ENCODE results near the gene DCUN1D4.

Gene DCUN1D4

GRCh38 chr4:51842167-51842553, 793 bp upstream of the DCUN1D4 start:
- Histone ChIP-seq H3K9me3 (ENCODE audit: control insufficient read depth in 2 of 2, low read length in 2 of 2) (no peaks in the 10 kb centered on the region), H3K27me3 (ENCODE audit: control insufficient read depth in 2 of 2, insufficient read depth in 2 of 2, low read length in 2 of 2) (no peaks in the 10 kb centered on the region), H3K36me3 (ENCODE audit: control insufficient read depth in 2 of 2, insufficient read depth in 2 of 2, low read length in 2 of 2) (no peaks in the 10 kb centered on the region), H3K4me3 (ENCODE audit: low read length in 2 of 2) (peak overlapping the region; percentile 73 to 95), H3K27ac (ENCODE audit: low read depth in 2 of 2, low read length in 2 of 2) (peak overlapping the region; percentile 54 to 72), H3K9ac (ENCODE audit: low read depth in 1 of 2, low read length in 2 of 2) (peak overlapping the region; percentile 49 to 80), H3K4me1 (ENCODE audit: control insufficient read depth in 2 of 2, insufficient read depth in 2 of 2, low read length in 2 of 2) (peaks cover 4 to 5% of the 10 kb centered on the region in 2 donors)

GRCh38 chr4:51843309-51844152, 578 bp downstream of the DCUN1D4 start:
- H3K4me1 ChIP-seq (ENCODE audit: control insufficient read depth in 2 of 2, insufficient read depth in 2 of 2, low read length in 2 of 2): peaks cover 4 to 5% of the 10 kb centered on the region in 2 donors
- H3K27me3 ChIP-seq (ENCODE audit: control insufficient read depth in 2 of 2, insufficient read depth in 2 of 2, low read length in 2 of 2): no peaks in the 10 kb centered on the region
- peak overlapping the region; percentile 73 to 95 for H3K4me3 ChIP-seq (ENCODE audit: low read length in 2 of 2)
- H3K9ac ChIP-seq (ENCODE audit: low read depth in 1 of 2, low read length in 2 of 2): peak overlapping the region; percentile 70 to 82
- no peaks in the 10 kb centered on the region for H3K36me3 ChIP-seq (ENCODE audit: control insufficient read depth in 2 of 2, insufficient read depth in 2 of 2, low read length in 2 of 2)
- no peaks in the 10 kb centered on the region for H3K9me3 ChIP-seq (ENCODE audit: control insufficient read depth in 2 of 2, low read length in 2 of 2)
- peak overlapping the region; percentile 91 to 94 for H3K27ac ChIP-seq (ENCODE audit: low read depth in 2 of 2, low read length in 2 of 2)

GRCh38 chr4:51844153-51845054, 1.5 kb downstream of the DCUN1D4 start:
- Histone ChIP-seq H3K27ac (ENCODE audit: low read depth in 2 of 2, low read length in 2 of 2) (peak overlapping the region; percentile 76 to 83), H3K4me3 (ENCODE audit: low read length in 2 of 2) (peak overlapping the region; percentile 73 to 81), H3K27me3 (ENCODE audit: control insufficient read depth in 2 of 2, insufficient read depth in 2 of 2, low read length in 2 of 2) (no peaks in the 10 kb centered on the region), H3K36me3 (ENCODE audit: control insufficient read depth in 2 of 2, insufficient read depth in 2 of 2, low read length in 2 of 2) (no peaks in the 10 kb centered on the region), H3K9ac (ENCODE audit: low read depth in 1 of 2, low read length in 2 of 2) (peak overlapping the region; percentile 65 to 70), H3K4me1 (ENCODE audit: control insufficient read depth in 2 of 2, insufficient read depth in 2 of 2, low read length in 2 of 2) (peaks cover 4 to 5% of the 10 kb centered on the region in 2 donors), H3K9me3 (ENCODE audit: control insufficient read depth in 2 of 2, low read length in 2 of 2) (no peaks in the 10 kb centered on the region)

GRCh38 chr4:51845055-51845426, 2.1 kb downstream of the DCUN1D4 start:
- H3K9ac ChIP-seq (ENCODE audit: low read depth in 1 of 2, low read length in 2 of 2): peak overlapping the region; percentile 60 to 65

GRCh38 chr4:51845711-51846110, 2.8 kb downstream of the DCUN1D4 start:
- peaks cover 4 to 5% of the 10 kb centered on the region in 2 donors for H3K4me1 ChIP-seq (ENCODE audit: control insufficient read depth in 2 of 2, insufficient read depth in 2 of 2, low read length in 2 of 2)
- H3K36me3 ChIP-seq (ENCODE audit: control insufficient read depth in 2 of 2, insufficient read depth in 2 of 2, low read length in 2 of 2): no peaks in the 10 kb centered on the region
- no peak overlapping the region for H3K27ac ChIP-seq (ENCODE audit: low read depth in 2 of 2, low read length in 2 of 2)
- H3K4me3 ChIP-seq (ENCODE audit: low read length in 2 of 2): no peak overlapping the region
- H3K27me3 ChIP-seq (ENCODE audit: control insufficient read depth in 2 of 2, insufficient read depth in 2 of 2, low read length in 2 of 2): no peaks in the 10 kb centered on the region
- no peaks in the 10 kb centered on the region for H3K9me3 ChIP-seq (ENCODE audit: control insufficient read depth in 2 of 2, low read length in 2 of 2)
- no peak overlapping the region for H3K9ac ChIP-seq (ENCODE audit: low read depth in 1 of 2, low read length in 2 of 2)

More at GRCh38 chr4:51845055-51845426, 2.1 kb downstream of the DCUN1D4 start:
- H3K27me3 ChIP-seq (ENCODE audit: control insufficient read depth in 2 of 2, insufficient read depth in 2 of 2, low read length in 2 of 2): no peaks in the 10 kb centered on the region
- peak overlapping the region; percentile 68 to 83 for H3K27ac ChIP-seq (ENCODE audit: low read depth in 2 of 2, low read length in 2 of 2)
- H3K4me3 ChIP-seq (ENCODE audit: low read length in 2 of 2): peak overlapping the region; percentile 73 to 81
- no peaks in the 10 kb centered on the region for H3K36me3 ChIP-seq (ENCODE audit: control insufficient read depth in 2 of 2, insufficient read depth in 2 of 2, low read length in 2 of 2)
- H3K4me1 ChIP-seq (ENCODE audit: control insufficient read depth in 2 of 2, insufficient read depth in 2 of 2, low read length in 2 of 2): peaks cover 4 to 5% of the 10 kb centered on the region in 2 donors
- H3K9me3 ChIP-seq (ENCODE audit: control insufficient read depth in 2 of 2, low read length in 2 of 2): no peaks in the 10 kb centered on the region

GRCh38 chr4:51849430-51849829, 6.5 kb downstream of the DCUN1D4 start:
- Histone ChIP-seq H3K4me1 (ENCODE audit: control insufficient read depth in 2 of 2, insufficient read depth in 2 of 2, low read length in 2 of 2) (peaks cover 18 to 20% of the 10 kb centered on the region in 2 donors), H3K36me3 (ENCODE audit: control insufficient read depth in 2 of 2, insufficient read depth in 2 of 2, low read length in 2 of 2) (no peaks in the 10 kb centered on the region), H3K27me3 (ENCODE audit: control insufficient read depth in 2 of 2, insufficient read depth in 2 of 2, low read length in 2 of 2) (no peaks in the 10 kb centered on the region), H3K27ac (ENCODE audit: low read depth in 2 of 2, low read length in 2 of 2) (no peak overlapping the region), H3K9me3 (ENCODE audit: control insufficient read depth in 2 of 2, low read length in 2 of 2) (no peaks in the 10 kb centered on the region), H3K4me3 (ENCODE audit: low read length in 2 of 2) (no peak overlapping the region), H3K9ac (ENCODE audit: low read depth in 1 of 2, low read length in 2 of 2) (no peak overlapping the region)

- H3K36me3 ChIP-seq (ENCODE audit: control insufficient read depth in 2 of 2, insufficient read depth in 2 of 2, low read length in 2 of 2): no peaks in the 10 kb centered on the region
- no peaks in the 10 kb centered on the region for H3K27me3 ChIP-seq (ENCODE audit: control insufficient read depth in 2 of 2, insufficient read depth in 2 of 2, low read length in 2 of 2)
- H3K27ac ChIP-seq (ENCODE audit: low read depth in 2 of 2, low read length in 2 of 2): no peak overlapping the region
- H3K4me1 ChIP-seq (ENCODE audit: control insufficient read depth in 2 of 2, insufficient read depth in 2 of 2, low read length in 2 of 2): peaks cover 13 to 15% of the 10 kb centered on the region in 2 donors
- no peaks in the 10 kb centered on the region for H3K9me3 ChIP-seq (ENCODE audit: control insufficient read depth in 2 of 2, low read length in 2 of 2)
- no peak overlapping the region for H3K9ac ChIP-seq (ENCODE audit: low read depth in 1 of 2, low read length in 2 of 2)
- H3K4me3 ChIP-seq (ENCODE audit: low read length in 2 of 2): no peak overlapping the region
These were observed 7.3 kb downstream of the DCUN1D4 start for GRCh38 chr4:51850294-51850693.

GRCh38 chr4:51851090-51851936, 8.4 kb downstream of the DCUN1D4 start:
- Histone ChIP-seq H3K4me3 (ENCODE audit: low read length in 2 of 2) (no peak overlapping the region), H3K36me3 (ENCODE audit: control insufficient read depth in 2 of 2, insufficient read depth in 2 of 2, low read length in 2 of 2) (no peaks in the 10 kb centered on the region), H3K9ac (ENCODE audit: low read depth in 1 of 2, low read length in 2 of 2) (no peak overlapping the region), H3K27ac (ENCODE audit: low read depth in 2 of 2, low read length in 2 of 2) (no peak overlapping the region), H3K4me1 (ENCODE audit: control insufficient read depth in 2 of 2, insufficient read depth in 2 of 2, low read length in 2 of 2) (peaks cover 13 to 15% of the 10 kb centered on the region in 2 donors), H3K9me3 (ENCODE audit: control insufficient read depth in 2 of 2, low read length in 2 of 2) (no peaks in the 10 kb centered on the region), H3K27me3 (ENCODE audit: control insufficient read depth in 2 of 2, insufficient read depth in 2 of 2, low read length in 2 of 2) (no peaks in the 10 kb centered on the region)

- H3K27me3 ChIP-seq (ENCODE audit: control insufficient read depth in 2 of 2, insufficient read depth in 2 of 2, low read length in 2 of 2): no peaks in the 10 kb centered on the region
- no peak overlapping the region for H3K9ac ChIP-seq (ENCODE audit: low read depth in 1 of 2, low read length in 2 of 2)
- no peaks in the 10 kb centered on the region for H3K9me3 ChIP-seq (ENCODE audit: control insufficient read depth in 2 of 2, low read length in 2 of 2)
- H3K27ac ChIP-seq (ENCODE audit: low read depth in 2 of 2, low read length in 2 of 2): no peak overlapping the region
- H3K4me1 ChIP-seq (ENCODE audit: control insufficient read depth in 2 of 2, insufficient read depth in 2 of 2, low read length in 2 of 2): peaks cover 13 to 15% of the 10 kb centered on the region in 2 donors
- H3K4me3 ChIP-seq (ENCODE audit: low read length in 2 of 2): no peak overlapping the region
- H3K36me3 ChIP-seq (ENCODE audit: control insufficient read depth in 2 of 2, insufficient read depth in 2 of 2, low read length in 2 of 2): no peaks in the 10 kb centered on the region
These were observed 9.0 kb downstream of the DCUN1D4 start for GRCh38 chr4:51851937-51852290.
